ENCODE data around the gene RNF208.

The RNF208 gene

DNA sequence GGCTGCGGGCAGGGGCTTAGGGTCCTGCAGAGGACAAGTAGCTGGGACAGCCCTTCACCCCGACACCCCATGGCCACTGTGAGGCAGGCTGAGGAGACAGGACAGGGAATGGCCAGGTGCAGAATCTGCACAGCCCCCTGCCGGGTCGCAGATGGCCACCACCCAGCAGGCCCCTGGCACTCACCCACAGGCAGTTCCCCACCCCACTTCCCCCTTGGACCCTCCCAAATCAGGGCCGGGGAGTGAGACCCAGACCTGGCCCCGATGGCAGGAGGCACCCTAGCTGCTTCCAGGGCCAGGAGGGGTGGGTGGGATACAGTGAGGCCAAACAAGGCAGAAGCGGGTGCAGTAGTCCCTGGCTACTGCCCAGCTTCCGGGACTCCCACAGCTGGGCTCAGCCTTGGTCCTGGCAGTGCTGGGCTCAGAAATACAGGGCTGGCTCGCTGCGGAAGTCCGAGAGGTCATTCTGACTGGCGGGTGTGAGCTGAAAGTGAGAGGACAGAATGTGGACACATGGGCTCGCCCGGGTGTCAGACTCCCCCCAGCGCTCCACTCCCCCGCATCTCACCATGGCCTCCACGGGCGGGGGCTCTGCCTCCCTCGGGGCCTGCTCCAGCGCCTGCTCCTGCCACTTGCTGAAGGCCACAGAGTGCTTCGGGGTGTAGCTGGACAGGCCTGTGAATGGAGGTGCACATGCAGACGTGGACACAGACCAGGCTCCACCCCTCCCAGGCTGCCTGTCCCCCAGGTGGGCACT is 30.2 kb downstream of the RNF208 start:
- no peak for DNase-seq (ENCODE audit: low read depth, low spot score)

DNA sequence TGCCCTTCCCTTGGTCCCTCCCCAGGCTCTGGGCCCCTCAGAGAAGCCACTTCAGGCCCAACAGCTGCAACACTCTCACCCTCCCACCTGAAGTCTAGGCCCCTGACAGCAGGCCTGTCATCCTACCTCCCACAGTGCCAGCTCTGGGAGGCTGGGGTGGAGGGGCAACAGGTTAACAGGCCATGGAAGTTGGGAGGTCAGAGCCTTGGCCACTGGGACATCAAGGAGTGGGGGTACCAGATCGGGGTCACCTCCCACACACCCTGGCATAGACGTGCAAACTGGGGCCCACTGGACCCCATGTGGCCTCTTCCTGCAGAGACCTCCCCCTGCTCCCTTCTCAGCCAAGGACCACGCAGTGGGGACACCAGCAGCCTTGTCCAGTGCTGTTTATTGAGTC is 30.8 kb downstream of the RNF208 start:
- DNase-seq (ENCODE audit: low read depth, low spot score) = no peak

DNA sequence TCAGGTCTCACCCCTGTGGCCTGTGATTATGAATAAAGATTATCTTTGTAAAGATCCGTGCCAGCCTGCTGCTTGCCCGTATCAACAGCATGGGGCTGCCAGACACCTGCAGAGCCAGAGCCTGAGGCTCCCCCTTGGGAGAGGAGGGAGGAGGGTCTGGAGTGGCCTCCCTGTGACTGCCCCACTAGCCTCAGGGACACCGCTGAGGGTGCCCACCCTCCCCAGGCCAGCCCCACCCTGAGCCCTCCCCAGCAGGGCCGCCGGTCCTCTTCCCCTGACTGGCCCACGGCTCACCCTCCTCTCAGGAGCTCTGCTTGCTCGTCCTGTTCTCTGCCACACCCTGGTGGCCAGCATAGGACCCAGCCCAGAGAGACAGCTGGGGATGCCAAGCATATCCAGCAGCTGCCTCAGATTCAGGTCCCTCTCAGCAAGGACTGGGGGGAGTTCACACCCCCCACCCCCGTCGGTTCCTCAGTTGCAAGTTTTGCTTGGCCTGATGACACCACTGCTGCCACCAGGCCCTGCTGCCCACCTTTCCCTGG is 31.7 kb downstream of the RNF208 start:
- no peak for DNase-seq (ENCODE audit: low read depth, low spot score)

DNA sequence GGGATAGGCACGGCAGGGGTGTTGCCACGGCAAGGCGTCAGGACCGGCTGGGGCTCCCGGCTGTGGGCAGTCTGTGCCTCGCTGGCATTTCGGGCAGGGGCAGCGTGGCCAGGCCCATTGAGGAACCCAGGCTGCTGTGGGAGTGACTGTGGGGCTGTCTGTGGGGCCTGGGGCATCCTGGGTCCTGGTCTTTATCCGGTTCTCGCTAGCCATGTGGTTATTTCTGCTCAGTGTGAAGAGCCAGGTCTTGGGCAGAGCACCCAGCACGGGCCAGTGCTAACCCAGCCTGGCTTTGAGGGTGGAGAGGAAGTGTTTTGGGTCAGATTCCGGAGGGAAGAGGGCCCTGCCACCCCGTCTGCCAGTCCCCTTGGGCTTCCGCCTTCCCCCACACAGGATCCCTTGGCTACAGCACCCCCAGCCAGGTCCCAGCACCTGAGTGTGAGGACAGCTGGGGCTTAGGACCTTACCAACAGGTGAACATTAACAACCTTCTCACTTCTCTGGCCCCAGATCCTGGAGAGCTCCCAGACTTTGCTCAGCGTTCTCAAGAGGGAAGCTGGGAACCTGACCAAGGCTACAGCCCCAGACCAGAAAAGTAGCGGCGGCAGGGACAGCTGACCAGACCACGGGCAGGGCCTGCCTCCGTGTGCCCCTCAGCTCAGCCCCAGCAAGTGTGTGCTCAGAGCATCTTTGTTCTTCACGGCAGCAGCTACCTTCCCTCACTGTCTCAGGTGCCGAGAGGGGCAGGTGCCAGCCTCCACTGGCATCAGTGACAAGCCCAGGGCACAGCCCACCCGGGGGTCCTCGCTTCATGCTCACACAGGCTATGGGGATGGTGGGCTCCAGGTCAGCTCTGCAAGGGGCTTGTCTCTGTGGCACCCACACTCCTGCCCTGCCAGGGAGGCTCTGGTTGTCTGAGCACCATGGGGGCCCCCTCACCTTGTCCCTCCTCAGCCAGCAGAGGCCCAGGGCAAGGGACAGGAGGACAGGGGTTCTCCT is 32.4 kb downstream of the RNF208 start:
- DNase-seq (ENCODE audit: low read depth, low spot score) = no peak

DNA sequence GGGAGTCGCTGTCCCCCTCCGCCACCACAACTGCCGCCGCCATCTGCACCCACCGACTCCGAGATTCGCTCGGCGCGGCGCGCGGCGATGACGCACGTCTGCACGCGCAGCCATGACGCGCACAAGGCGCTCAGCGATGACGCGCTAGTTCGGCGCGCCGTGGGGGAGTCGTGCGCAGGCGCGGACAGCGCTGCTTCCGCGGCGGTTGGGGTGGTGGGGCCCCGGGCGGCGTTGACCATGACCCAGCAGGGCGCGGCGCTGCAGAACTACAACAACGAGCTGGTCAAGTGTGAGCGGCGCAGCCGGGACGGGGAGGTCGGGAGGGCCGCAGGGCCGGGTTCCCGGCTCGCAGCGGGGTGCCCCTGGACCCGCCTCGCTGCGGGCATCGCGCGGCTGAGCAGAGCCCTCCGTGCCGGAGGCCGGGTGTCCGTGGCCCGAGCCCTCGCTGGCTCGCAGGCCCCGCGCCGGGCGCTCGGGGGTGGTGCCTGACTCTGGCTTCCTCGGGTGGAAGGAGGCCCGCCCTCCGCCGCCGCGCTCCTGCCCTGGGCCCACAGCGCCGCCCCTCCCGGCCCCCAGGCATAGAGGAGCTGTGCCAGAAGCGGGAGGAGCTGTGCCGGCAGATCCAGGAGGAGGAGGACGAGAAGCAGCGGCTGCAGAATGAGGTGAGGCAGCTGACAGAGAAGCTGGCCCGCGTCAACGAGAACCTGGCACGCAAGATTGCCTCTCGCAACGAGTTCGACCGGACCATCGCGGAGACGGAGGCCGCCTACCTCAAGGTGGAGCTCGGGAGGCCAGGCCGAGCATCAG is 33.3 kb downstream of the RNF208 start, which contains the start of the genes ANAPC2 and SSNA1:
ANAPC2 (minus strand) TSS at position 71 of the 807 bp plus-strand sequence; CDS start at position 43, 28 bp downstream.
SSNA1 (plus strand) TSS at position 187 of the 807 bp plus-strand sequence; CDS start at position 238, 51 bp downstream.
- peak; percentile 93 for DNase-seq (ENCODE audit: low read depth, low spot score)

DNA sequence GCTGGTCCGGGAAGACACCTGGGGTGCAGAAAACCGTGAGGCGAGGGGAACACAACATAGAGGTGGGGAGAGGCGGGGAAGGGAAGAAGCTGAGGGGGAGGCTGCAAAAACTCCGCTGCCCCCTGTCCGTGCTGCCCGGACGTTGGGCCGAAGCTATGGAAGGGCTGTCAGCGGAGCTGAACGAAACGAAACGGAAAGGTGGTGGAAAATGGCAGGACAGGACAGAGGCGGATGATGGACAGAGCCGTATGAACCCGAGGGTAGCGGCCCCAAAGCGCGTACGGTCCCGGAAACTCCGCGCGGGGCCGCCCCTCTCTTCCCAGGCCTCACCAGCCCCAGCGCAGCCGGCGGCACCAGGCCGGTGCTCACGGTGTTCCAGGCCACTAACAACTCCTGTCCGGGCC is 34.0 kb downstream of the RNF208 start:
- DNase-seq (ENCODE audit: low read depth, low spot score) = no peak

DNA sequence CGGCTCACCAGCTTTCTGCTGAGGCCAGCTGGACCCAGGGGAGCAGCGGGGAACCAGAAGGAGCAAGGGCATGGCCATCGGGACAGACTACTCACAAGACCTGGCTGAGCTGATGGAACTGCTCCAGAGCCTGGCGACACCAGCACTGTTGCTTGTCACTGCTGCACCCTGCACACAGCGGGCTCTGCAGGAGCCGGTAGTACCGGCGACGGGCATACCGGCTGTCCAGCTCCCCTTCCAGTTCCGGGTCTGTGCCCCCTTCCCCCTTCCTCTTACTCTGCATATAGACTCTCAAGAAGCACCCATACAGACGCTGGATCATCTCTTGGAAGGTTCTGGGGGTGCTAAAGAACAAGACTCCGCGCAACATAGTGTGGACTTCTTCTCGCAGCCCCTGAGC is 34.7 kb downstream of the RNF208 start:
- no peak for DNase-seq (ENCODE audit: low read depth, low spot score)

DNA sequence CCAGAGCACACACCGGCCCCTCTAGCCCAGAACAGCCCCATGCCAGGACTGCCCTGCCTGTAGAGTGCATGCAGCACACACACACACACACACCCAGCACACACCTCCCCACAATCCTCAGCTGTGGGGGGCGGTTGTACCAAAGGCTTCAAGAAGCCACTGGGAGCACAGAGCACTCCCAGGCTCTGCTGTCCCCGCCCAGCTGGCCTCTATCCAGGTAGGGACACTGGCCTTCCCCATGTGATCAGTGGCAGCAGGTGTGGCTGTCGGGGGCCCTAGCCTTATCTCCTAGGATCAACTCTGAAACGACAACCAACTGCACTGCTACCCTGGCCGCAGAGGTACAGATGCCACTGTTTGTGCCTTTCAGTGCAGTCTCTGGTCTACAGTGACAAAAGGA is 35.7 kb downstream of the RNF208 start:
- no peak for DNase-seq (ENCODE audit: low read depth, low spot score)

DNA sequence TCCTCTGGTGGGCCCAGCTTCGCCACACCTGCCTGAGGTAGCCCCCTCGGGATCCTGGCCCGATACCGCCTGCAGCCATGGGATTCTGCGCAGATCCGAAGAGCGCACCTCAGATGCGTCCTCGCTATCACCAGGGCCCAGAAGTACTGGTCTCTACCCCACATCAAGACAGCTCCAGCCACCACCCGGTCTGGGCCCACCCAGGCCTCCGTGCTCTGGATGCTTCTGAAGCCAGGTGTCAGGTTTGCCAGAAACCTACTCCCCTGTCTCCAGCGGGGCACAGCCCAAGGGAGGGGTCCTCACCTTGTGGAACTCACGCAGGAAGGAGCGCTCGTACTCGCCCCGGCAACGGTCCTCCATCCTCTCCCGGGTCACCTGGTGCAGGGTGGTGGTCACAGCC is 36.1 kb downstream of the RNF208 start:
- DNase-seq (ENCODE audit: low read depth, low spot score) = no peak

DNA sequence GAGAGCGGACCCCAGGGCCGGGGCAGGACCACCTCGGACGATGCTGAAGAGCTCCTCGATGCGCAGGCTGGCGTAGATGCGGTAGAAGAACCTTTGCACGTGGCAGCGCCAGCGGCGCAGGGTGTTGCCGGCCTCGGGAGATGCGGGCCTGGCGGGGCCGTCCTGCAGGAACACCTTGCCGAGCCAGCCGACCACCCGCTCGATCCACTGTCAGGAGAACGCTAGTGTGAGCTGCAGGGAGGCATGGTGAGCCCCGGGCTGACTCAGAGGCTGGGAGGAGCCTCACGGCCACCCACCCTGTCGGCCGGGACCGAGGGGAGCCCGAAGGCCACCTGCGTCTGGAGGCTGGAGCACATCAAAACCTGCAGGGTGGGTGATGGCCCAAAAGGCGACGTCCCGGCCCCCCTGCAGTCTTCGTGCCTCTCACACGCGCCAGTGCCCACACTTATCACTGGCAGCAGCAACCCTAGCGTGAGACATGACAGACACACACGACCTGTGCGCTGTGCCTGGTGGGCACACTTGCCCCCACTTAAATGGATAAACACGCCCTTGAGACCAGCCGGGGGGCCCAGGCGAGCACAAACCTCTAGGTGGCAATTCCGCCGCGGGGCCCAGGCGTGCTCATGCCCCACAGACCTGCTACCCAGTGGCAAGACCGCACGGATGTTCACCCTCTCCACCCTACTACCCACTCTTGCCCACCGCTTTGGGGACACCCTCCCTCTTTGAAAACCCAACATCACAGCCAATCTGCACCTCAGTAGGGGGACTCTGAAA is 37.0 kb downstream of the RNF208 start:
- no peak for DNase-seq (ENCODE audit: low read depth, low spot score)

DNA sequence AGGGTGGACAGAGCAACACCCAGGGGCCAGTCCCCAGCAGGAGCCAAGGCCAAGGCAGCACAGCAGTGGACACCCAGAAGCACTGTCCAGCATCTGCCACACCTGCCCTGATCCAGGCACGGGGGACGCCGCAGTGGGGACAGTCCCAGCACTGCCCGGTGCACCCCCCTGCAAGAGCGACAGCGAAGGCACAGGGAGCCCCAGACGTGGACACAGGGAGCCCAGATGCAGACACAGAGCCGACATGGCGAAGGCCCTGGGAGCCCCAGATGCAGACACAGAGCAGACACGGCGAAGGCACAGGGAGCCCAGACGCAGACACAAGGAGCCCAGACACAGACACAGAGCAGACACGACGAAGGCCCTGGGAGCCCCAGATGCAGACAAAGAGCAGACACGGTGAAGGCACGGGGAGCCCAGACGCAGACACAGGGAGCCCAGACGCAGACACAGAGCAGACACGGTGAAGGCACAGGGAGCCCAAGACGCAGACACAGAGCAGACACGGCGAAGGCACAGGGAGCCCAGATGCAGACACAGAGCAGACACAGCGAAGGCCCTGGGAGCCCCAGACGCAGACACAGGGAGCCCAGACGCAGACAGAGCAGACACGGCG is 38.0 kb downstream of the RNF208 start:
- DNase-seq (ENCODE audit: low read depth, low spot score) = no peak

DNA sequence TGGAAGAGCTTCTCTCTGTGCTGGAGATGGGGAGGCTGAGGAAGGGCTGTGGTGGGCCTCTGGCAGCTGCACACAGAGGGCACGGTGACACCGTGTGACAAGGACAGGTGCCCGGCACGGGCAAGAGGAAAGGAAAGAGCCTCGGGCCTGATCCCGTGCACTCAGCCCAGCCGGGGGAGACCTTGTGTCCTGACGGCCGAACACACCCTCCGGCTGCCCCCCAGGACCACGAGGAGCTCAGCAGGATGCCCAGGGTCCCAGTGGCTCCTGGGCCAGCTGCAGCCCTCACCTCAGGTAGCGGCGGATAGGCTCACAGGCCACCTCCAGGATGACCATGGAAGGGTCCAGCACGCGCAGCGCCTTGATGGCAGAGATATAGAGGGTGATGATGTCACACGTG is 39.2 kb downstream of the RNF208 start:
- DNase-seq (ENCODE audit: low read depth, low spot score) = no peak

DNA sequence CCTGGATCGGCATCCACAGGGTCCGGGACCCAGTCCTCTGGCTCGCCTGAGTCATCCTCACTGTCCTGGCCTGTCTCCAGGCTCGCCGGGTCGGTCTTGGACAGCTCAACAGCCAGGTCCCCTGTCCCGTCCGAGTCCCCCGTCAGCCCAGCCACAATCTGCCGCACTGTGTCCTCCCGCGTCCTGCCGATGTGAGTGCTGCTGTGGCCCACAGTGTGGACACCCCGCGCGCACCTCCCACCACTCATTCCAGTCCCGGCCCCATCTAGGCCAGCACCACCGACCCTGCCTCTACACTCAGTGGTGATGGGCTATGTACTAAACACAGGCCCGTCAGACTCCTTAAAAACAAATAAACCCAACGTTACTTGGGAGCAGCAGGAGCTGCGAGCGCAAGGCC is 40.4 kb downstream of the RNF208 start:
- no peak for DNase-seq (ENCODE audit: low read depth, low spot score)

DNA sequence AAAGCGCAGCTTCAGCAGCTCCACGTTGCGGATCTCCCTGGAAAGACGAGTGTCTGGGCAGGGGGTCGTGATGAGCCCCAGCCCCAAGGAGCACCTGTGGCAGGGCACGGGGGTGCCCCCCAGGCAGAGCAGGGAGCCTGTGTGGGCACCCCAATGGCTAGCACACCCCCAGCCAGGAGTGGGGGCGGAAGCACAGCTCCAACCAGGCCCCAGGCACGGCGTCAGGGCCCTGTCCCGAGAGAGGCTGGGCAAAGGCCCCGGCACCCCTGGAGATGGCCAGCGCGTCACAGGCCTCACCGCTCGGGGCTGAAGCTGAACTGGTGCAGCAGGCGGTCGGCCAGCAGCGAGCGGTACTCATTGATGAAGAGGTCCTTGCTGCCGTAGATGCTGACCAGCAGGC is 41.5 kb downstream of the RNF208 start:
- no peak for DNase-seq (ENCODE audit: low read depth, low spot score)

DNA sequence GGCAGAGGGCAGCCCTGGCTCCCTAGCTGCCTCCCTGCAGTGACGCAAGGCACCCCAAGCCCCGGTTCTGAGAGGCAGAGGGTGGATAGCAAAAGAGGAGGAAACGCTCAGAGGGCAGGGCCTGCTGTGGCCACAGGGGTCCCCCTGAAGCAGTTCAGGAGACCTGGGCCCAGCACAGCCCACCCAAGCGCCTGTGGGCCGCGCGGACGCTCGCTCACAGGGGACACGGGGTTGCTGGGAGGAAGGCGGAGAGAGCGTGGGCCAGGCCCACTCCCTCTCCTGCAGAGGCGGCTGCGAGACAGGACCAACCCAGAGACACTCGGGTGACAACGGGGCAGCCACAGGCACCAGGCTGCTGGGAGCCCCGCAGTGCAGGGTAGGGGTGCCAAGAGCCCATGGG is 42.3 kb downstream of the RNF208 start:
- DNase-seq (ENCODE audit: low read depth, low spot score) = no peak

DNA sequence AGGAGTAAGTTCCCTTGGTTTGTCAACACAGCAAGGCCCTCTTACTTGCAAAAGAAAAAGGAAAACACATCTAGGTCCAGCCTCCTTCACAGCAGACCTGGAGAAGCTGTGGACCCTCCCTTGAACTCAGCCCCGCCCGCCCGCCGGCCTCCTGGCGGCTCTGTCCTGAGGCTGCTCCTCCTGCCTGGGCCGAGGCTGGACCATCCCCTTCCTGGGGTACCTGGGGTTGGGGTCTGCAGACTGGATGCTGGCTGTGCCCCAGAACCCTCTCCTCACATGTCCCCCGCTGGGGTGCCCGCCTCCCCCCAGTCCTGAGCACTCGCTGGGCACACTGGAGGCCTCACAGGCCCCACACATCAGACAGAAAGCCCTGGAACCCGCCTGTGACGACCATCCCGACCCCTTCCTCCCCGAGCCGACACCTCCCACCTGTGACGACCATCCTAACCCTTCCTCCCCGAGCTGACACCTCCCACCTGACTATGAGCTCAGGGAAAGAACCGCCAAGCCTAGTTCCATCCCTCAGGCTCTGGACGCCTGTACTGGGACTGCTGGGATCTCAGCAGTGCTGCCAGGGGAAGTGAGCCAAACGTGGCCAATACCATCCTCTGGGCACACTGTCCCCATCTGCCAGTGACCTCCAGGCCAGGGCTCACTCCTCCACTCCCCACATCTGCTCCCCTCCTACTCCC is 43.0 kb downstream of the RNF208 start:
- no peak for DNase-seq (ENCODE audit: low read depth, low spot score)

DNA sequence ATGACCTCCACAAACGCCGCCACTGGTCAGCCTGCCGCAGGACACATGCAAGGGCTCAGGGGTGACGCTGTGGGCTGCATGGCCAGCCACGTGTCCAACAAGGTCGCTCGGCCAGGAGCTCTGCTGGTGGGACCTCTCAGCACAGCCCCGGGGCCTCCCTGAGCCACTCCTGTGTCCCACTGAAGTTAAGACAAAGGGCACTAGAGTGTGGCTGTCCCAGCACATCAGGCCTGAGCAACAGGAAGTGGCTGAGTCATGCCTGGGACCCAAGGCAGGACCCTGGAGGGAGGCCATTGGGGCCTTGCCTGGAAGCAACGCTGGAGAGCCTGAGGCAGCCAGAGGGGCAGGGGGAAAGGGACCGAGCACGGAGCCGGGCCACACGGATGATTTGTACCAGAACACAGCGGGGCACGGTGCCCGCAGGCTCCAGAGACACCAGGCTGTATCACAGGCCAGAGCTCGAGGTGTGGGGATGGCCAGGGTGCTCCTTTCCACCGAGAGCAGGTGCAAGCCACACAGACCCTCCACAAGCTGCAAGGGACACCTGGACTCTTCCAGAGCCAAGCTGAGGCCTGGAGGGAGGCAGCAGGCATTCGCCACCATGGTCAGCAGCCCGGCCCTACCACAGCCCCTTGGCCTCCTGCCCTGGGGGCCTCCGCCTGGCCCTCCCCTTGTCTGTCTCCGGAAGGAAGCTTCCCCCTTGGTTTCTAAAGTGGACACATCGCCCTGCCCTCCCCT is 43.7 kb downstream of the RNF208 start:
- DNase-seq (ENCODE audit: low read depth, low spot score) = no peak

DNA sequence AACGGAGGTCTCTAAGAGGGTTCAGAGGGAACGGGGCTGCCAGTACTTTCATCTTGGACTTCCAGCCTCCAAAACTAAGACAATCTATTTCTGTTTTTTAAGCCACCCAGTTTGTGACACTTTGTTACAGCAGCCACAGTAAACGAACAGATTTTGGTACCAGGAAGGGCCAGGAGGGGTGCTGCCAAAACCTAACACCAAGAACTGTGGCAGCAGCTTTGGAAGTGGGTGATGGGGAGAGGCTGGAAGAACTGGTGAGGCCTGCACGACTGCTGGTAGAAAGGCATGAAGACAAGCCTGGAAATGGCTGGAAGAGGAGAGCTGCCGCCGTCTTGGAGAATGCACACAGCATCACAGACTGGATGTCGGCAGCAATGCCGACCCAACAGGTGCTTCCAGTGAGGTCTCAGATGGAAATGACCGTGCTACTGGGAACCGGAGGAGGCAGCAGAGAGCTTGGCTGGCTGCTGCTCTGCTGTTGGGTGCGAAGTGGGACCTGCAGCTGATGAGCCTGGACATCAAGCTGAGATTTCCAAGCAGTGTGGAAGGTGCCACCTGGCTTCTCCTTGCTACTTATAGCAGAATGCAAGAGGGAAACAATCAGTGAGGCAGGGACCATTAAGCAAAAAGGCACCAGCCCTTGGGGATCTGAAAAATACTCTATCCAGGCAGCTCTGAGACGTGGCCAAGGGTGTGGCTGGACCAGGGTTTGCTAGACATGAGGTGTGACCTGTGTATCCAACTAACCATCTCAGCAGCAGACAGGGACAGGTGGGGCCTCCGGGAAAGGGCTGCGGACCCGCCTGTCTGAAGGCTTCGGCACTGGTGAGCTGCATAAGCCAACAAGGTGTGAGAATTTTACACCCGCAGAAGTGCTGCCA is 45.5 kb downstream of the RNF208 start:
- peak; percentile 63 for DNase-seq (ENCODE audit: low read depth, low spot score)

Measured in ELF-1 (cell line).